OCI-LY1 (cell line): ENCODE results near the gene ACTC1.

Source experiments
- CTCF ChIP-seq: fragments of 200-600 bp; sonication (generic), shearing (Covaris generic); IDR thresholded peaks from 2 replicates; pipeline ENCODE4 v1.5.1; 2017; ENCODE audit warnings: mild to moderate bottlenecking, antibody characterized with exemption, low read length, moderate library complexity, mixed read lengths
- EZH2 ChIP-seq: fragments of 200-600 bp; sonication (generic), shearing (Covaris generic); IDR thresholded peaks from 2 replicates; pipeline ENCODE4 v1.8.0; 2017; ENCODE audit warnings: borderline replicate concordance, mixed run types, mild to moderate bottlenecking, antibody characterized with exemption, low read length, moderate library complexity, mixed read lengths

GRCh38 chr15:34773917-34774316, 21.4 kb downstream of the ACTC1 start:
- TF ChIP-seq CTCF (no peak), EZH2 (no peak)
